ENCODE results near the gene UBE2Z. TPM values are rescaled to one million over a fixed set of nuclear protein-coding genes. Genes with fewer than 3 reads are reported as not detected.

UBE2Z gene
- total and polyA plus RNA-seq, 2 of the 13 experiments (the other 11 are each of a cell fraction or from before 2014, with no cell fraction given) = 63.2 to 122 TPM

- TF ChIP-seq SYNCRIP (IDR thresholded peaks at IDR 0.05; ENCODE audit: insufficient read depth, low read depth, low read length) = no peak
- no peak for TF ChIP-seq CENPBD1 (CRISPR knock-in tag; IDR thresholded peaks at IDR 0.05; ENCODE audit: borderline replicate concordance, low read depth)
- TF ChIP-seq CREB1 (IDR thresholded peaks at IDR 0.05) = no peak
- TF ChIP-seq CREB1 (CRISPR knock-in tag; IDR thresholded peaks at IDR 0.05) = no peak
- TF ChIP-seq MBNL3 (CRISPR knock-in tag; conservative IDR thresholded peaks at IDR 0.05) = no peak
- TF ChIP-seq CBX5 (CRISPR knock-in tag; IDR thresholded peaks at IDR 0.05; ENCODE audit: borderline replicate concordance) = 0 out of 2 replicates have a peak, but pooled peaks have one; percentile 11
- TF ChIP-seq ZNF740 (CRISPR knock-in tag; IDR thresholded peaks at IDR 0.05) = no peak
- no peak for TF ChIP-seq RNF219 (CRISPR knock-in tag; IDR thresholded peaks at IDR 0.05)
- 0 out of 2 replicates have a peak, but pooled peaks have one; percentile 41 for TF ChIP-seq ZSCAN29 (CRISPR knock-in tag; conservative IDR thresholded peaks at IDR 0.05)
- TF ChIP-seq ZBED4 (CRISPR knock-in tag; IDR thresholded peaks at IDR 0.05; ENCODE audit: borderline replicate concordance) = no peak
- TF ChIP-seq FOSL1 (CRISPR knock-in tag; IDR thresholded peaks at IDR 0.05; ENCODE audit: borderline replicate concordance) = no peak
- TF ChIP-seq RBFOX2 (IDR thresholded peaks at IDR 0.05; ENCODE audit: low read depth, low read length) = no peak
- TF ChIP-seq HMGA1 (CRISPR knock-in tag; conservative IDR thresholded peaks at IDR 0.05) = no peak
- TF ChIP-seq ZNF232 (CRISPR knock-in tag; IDR thresholded peaks at IDR 0.05; ENCODE audit: borderline replicate concordance) = no peak
- no peak for TF ChIP-seq TOE1 (CRISPR knock-in tag; IDR thresholded peaks at IDR 0.05)
- no peak for TF ChIP-seq FOSL2 (CRISPR knock-in tag; IDR thresholded peaks at IDR 0.05)
- TF ChIP-seq ZNF552 (CRISPR knock-in tag; IDR thresholded peaks at IDR 0.05; ENCODE audit: borderline replicate concordance) = no peak
- TF ChIP-seq ZNF557 (CRISPR knock-in tag; IDR thresholded peaks at IDR 0.05) = no peak
- no peak for TF ChIP-seq ZBTB46 (CRISPR knock-in tag; IDR thresholded peaks at IDR 0.05; ENCODE audit: borderline replicate concordance)
- no peak for TF ChIP-seq PRMT3 (CRISPR knock-in tag; IDR thresholded peaks at IDR 0.05; ENCODE audit: borderline replicate concordance, low read depth)
- TF ChIP-seq MAX (IDR thresholded peaks at IDR 0.05) = no peak
These were observed 64.5 kb downstream of the UBE2Z start (continued) for GRCh38 chr17:48972749-48973097.

Data from HepG2 (cell line).